ENCODE results near the gene MISP.
"Not testable (repeated sequence)": the region's sequence is repeated elsewhere in the genome, so short reads cannot be mapped to it uniquely, and the experiment has no call there.

The MISP gene

GRCh38 chr19:725461-726089 lies 25.3 kb upstream of the MISP start:
- no peak for FAIRE-seq

GRCh38 chr19:726993-727956 lies 23.6 kb upstream of the MISP start:
- no peak for FAIRE-seq

- no peak for FAIRE-seq
Measured at GRCh38 chr19:728011-728410, 22.9 kb upstream of the MISP start.

- not testable (repeated sequence) for FAIRE-seq
Measured at GRCh38 chr19:729564-729963, 21.3 kb upstream of the MISP start.

DNA sequence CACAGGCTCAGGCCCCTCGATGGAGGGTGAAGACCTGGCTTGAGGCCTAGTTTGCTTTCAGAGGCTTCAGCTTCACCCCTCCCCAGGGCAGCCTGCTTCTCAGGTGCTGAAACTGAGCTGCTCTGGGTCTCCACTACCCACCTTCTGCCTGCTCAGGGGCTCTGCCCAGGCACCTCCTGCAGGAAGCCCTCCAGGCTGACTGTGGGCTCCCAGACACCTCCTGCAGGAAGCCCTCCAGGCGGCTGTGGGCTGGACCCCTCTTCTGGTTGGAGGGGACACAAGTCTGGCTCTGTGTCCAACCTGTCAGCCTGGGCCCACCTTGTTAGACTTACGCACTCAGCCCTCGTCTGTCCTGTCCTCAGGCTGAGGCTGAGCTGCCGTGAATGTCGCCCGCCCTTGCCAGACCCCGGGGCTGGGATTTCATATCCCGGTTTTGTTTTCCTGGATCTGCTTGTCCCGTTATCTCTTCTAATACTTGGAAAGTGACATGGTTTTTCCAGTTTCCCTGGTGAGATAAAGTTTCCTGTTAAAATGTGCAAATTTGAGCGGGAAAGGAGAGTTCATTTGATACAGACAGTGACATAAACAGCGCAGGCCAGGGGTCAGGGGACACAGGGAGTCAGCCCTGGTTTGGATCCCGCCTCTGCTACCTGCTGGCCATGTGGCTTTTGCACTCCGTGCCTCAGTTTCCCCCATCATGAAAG lies 20.8 kb upstream of the MISP start:
- FAIRE-seq: no peak

- no peak for FAIRE-seq
Measured at GRCh38 chr19:731000-731399, 19.9 kb upstream of the MISP start.

- FAIRE-seq: no peak
Measured at GRCh38 chr19:732148-733069, 18.5 kb upstream of the MISP start.

- no peak for FAIRE-seq
Measured at GRCh38 chr19:734716-735115, 16.2 kb upstream of the MISP start.

- no peak for FAIRE-seq
Measured at GRCh38 chr19:736125-736524, 14.8 kb upstream of the MISP start.

- no peak for FAIRE-seq
Measured at GRCh38 chr19:737591-738093, 13.3 kb upstream of the MISP start.

DNA sequence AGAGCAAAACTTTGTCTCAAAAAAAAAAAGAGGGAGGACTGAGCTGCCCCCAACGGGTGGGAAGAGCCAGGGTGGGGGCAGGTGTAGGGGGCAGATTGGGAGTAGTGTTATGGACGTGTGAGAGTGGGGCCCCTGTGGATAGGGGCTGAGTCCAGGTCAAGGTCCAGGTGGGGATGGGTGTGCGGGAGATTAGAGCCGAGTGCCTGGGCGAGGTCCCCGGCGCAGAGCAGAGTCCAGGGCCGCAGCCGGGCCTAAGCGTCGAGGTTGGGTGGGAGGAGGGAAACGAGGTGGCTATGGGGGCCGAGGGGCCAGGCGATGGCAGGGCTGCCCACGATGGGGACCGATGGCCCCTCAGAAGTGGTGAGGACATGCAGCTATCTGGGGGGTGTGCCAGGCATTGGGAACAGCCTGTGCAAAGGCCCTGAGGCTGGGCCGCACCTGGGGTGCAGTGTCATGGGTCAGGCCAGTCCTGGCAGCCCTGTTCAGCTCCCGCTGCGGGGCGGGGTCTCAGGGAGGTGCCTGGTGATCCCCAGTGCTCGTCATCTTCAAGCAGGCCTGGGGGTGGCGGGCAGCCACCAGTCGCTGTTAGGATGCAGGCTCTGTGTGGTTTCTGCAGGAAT lies 12.3 kb upstream of the MISP start:
- FAIRE-seq: no peak

- FAIRE-seq: no peak
Measured at GRCh38 chr19:739998-740715, 10.8 kb upstream of the MISP start.

GRCh38 chr19:740816-741505 lies 10.0 kb upstream of the MISP start:
- not testable (repeated sequence) for FAIRE-seq

DNA sequence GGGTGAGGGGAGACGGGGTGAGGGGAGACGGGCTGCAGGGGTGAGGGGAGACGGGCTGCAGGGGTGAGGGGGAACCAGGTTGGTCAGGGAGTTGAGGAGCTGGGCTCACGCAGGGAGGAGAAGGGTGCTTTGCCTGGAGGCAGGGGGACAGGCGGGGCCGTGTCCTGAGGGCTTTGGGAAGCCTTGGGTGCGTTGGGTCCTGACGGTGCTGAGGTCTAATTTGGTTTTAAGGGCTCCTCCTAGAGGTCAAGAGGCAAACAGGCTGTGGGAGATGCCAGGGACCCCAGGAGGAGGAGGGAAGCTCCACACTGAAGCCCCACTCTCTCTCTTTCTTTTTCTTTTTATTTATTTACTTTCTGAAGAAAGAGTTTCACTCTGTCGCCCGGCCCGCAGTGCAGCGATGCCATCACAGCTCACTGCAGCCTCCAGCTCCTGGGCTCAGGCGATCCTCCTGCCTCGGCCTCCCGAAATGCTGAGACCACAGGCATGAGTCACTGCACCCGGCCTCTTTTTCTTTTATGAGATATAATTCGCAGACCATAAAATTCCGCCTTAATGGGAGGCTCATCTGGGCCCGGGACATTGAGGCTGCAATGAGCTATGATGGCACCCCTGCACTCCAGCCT lies 9.3 kb upstream of the MISP start:
- FAIRE-seq: no peak

- no peak for FAIRE-seq
Measured at GRCh38 chr19:742540-743075, 8.3 kb upstream of the MISP start.

DNA sequence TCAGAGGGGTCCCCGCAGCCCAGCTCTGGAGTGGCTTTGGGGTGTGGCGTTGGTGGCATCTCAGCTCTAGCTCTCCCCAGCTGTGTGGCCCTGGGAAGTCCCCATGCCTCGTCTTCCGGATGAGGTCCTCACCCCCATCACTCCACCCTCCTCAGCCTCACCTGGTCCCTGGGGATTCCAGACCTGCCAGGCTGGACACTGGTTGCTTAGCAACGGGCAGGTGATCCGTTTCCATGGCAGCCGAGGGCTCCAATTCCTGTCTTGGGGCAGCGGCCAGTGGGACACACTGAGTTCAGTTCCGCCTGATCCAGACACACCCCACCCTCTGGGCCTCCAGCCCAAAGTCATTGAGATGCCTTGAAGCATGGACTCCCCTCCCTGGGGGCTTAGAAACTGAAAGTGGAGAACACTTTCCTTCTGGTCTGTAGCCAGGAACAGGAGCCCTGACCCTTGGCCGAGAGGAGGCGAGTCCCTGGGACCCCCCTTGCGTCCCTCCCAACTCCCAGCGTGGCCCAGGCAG lies 7.7 kb upstream of the MISP start:
- FAIRE-seq: no peak

DNA sequence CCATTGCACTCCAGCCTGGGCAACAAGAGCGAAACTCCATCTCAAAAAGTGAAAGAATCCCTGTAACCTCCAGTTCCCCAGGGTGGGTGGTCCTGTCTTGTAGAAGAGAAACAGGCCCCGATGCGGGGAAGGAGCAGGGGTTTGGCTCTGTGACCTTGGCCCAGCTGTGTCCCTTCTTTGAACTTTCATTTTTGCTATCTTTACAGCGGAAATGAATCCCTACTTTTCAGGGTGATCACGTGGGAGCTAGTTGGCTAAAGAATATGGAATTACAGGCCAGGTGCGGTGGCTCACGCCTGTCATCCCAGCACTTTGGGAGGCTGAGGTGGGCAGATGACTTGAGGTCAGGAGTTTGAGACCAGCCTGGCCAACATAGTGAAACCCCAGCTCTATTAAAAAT lies 5.8 kb upstream of the MISP start:
- not testable (repeated sequence) for FAIRE-seq

- no peak for FAIRE-seq
Measured at GRCh38 chr19:746208-746819, 4.6 kb upstream of the MISP start.

DNA sequence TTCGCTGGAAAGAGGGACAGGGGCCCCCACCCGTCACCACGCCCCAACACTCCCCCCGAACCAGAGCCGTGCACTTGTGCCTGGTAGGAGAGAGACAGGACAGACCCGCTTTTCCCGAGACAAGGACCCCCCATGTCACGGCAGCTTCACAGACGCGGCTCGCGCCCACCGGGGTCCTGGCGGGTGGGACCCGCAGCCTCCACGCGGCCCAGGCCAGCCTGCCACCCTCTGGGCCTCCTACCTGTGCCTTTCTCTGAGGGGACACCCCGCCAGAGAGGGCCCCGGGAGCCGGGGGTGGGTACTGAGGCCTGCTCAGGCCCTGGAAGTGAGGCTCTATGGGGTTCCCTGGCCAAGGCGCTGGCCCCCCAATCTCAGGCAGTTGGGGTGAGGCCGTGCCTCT lies 4.0 kb upstream of the MISP start:
- FAIRE-seq: no peak
